GM18951 (cell line): Measurements from ENCODE around the gene SPIRE1.
"Not testable (repeated sequence)": the region's sequence is repeated elsewhere in the genome, so short reads cannot be mapped to it uniquely, and the experiment has no call there.

ENCODE experiments used
- POLR2A ChIP-seq: IDR thresholded peaks from 4 replicates; pipeline ENCODE4 v1.6.1; 2011; ENCODE audit warnings: mild to moderate bottlenecking; ENCODE audit not compliant: insufficient read length, insufficient read depth; ENCODE audit errors: extremely low read depth
- in situ Hi-C: fragments of 300-500 bp; cut with MboI; formaldehyde crosslinking; loops from one replicate; pipeline ENCODE4 v1.12.0; 2022; ENCODE audit warnings: low sequenced_read_pairs, mixed read lengths, inconsistent platforms; ENCODE audit not compliant: unreplicated experiment

Gene SPIRE1

GRCh38 chr18:12637901-12638643, 19.8 kb downstream of the SPIRE1 start:
- no peak for TF ChIP-seq POLR2A

GRCh38 chr18:12637393-12637792, 20.5 kb downstream of the SPIRE1 start:
- in situ Hi-C loops: no loop called here
- no peak for TF ChIP-seq POLR2A

More at GRCh38 chr18:12637901-12638643, 19.8 kb downstream of the SPIRE1 start:
- in situ Hi-C loops: no loop called here

GRCh38 chr18:12631831-12632477, 26.0 kb downstream of the SPIRE1 start:
- no peak for TF ChIP-seq POLR2A
- in situ Hi-C loops: no loop called here

- TF ChIP-seq POLR2A: no peak
- in situ Hi-C loops: no loop called here
Measured at GRCh38 chr18:12630136-12630535, 27.8 kb downstream of the SPIRE1 start.

- no peak for TF ChIP-seq POLR2A
- in situ Hi-C loops: no loop called here
Measured at GRCh38 chr18:12628706-12629702, 28.9 kb downstream of the SPIRE1 start.

GRCh38 chr18:12627199-12627598, 30.7 kb downstream of the SPIRE1 start:
- in situ Hi-C loops: not testable (repeated sequence)

- in situ Hi-C loops: no loop called here
Measured at GRCh38 chr18:12625241-12625640, 32.7 kb downstream of the SPIRE1 start.

GRCh38 chr18:12621742-12622306, 36.1 kb downstream of the SPIRE1 start:
- no peak for TF ChIP-seq POLR2A
- in situ Hi-C loops: no loop called here

More at GRCh38 chr18:12625241-12625640, 32.7 kb downstream of the SPIRE1 start:
- no peak for TF ChIP-seq POLR2A

- TF ChIP-seq POLR2A: no peak
- in situ Hi-C loops: no loop called here
Measured at GRCh38 chr18:12615748-12616147, 42.2 kb downstream of the SPIRE1 start.

GRCh38 chr18:12608301-12608700, 49.6 kb downstream of the SPIRE1 start:
- TF ChIP-seq POLR2A: no peak
- in situ Hi-C loops: no loop called here

GRCh38 chr18:12606592-12607315, 51.2 kb downstream of the SPIRE1 start:
- in situ Hi-C loops: no loop called here

GRCh38 chr18:12604445-12605007, 53.4 kb downstream of the SPIRE1 start:
- in situ Hi-C loops: no loop called here
- TF ChIP-seq POLR2A: no peak

More at GRCh38 chr18:12606592-12607315, 51.2 kb downstream of the SPIRE1 start:
- TF ChIP-seq POLR2A: no peak
